Stimulated activated CD8-positive, alpha-beta memory T cell treated with anti-CD3 and anti-CD28 coated beads, Interleukin-4, amount 100 ng/mL, for 1 hour (primary cell): ENCODE data around the gene VSIG10L2.
"Not testable (repeated sequence)": the region's sequence is repeated elsewhere in the genome, so short reads cannot be mapped to it uniquely, and the experiment has no call there.

Experiments used
- DNase-seq, 2 donors: peaks; one replicate each; pipeline ENCODE4 v3.0.0-alpha.2; 2020; ENCODE audit warnings: low read depth in 2 of 2, low spot score in 1 of 2

The VSIG10L2 gene

GRCh38 chr11:125959511-125959910 lies 13.7 kb downstream of the VSIG10L2 start:
- DNase-seq = no peak

- DNase-seq = no peak
Observed at GRCh38 chr11:125959931-125960330, 14.1 kb downstream of the VSIG10L2 start.

GRCh38 chr11:125960771-125961170 lies 14.9 kb downstream of the VSIG10L2 start:
- DNase-seq = no peak

GRCh38 chr11:125967515-125967914 lies 21.7 kb downstream of the VSIG10L2 start:
- no peak for DNase-seq

GRCh38 chr11:125968354-125968753 lies 22.5 kb downstream of the VSIG10L2 start:
- no peak for DNase-seq

- no peak for DNase-seq
Observed at GRCh38 chr11:125971618-125972017, 25.8 kb downstream of the VSIG10L2 start.

- DNase-seq = no peak
Observed at GRCh38 chr11:125974284-125974683, 28.4 kb downstream of the VSIG10L2 start.

GRCh38 chr11:125975634-125976033 lies 29.8 kb downstream of the VSIG10L2 start:
- DNase-seq = no peak

GRCh38 chr11:125976156-125976555 lies 30.3 kb downstream of the VSIG10L2 start:
- no peak for DNase-seq

- DNase-seq = no peak
Observed at GRCh38 chr11:125977333-125977732, 31.5 kb downstream of the VSIG10L2 start.

GRCh38 chr11:125978181-125978716 lies 32.4 kb downstream of the VSIG10L2 start:
- DNase-seq = no peak

GRCh38 chr11:125978778-125979407 lies 33.0 kb downstream of the VSIG10L2 start:
- DNase-seq = no peak

- no peak for DNase-seq
Observed at GRCh38 chr11:125979511-125979910, 33.7 kb downstream of the VSIG10L2 start.

GRCh38 chr11:125980436-125980835 lies 34.6 kb downstream of the VSIG10L2 start:
- no peak for DNase-seq

GRCh38 chr11:125982348-125982730 lies 36.5 kb downstream of the VSIG10L2 start:
- DNase-seq = no peak

- not testable (repeated sequence) for DNase-seq
Observed at GRCh38 chr11:125985956-125986355, 40.1 kb downstream of the VSIG10L2 start.

- DNase-seq = no peak
Observed at GRCh38 chr11:125987066-125987641, 41.3 kb downstream of the VSIG10L2 start.

- no peak for DNase-seq
Observed at GRCh38 chr11:125990244-125990643, 44.4 kb downstream of the VSIG10L2 start.

- no peak for DNase-seq
Observed at GRCh38 chr11:125992893-125993292, 47.0 kb downstream of the VSIG10L2 start.

GRCh38 chr11:125994509-125994908 lies 48.7 kb downstream of the VSIG10L2 start:
- DNase-seq = no peak

- DNase-seq = no peak
Observed at GRCh38 chr11:125995313-125995712, 49.5 kb downstream of the VSIG10L2 start.

GRCh38 chr11:125998267-125998666 lies 52.4 kb downstream of the VSIG10L2 start:
- no peak for DNase-seq
